Measurements from ENCODE around the gene PSMB4.
"Not testable (repeated sequence)": the region's sequence is repeated elsewhere in the genome, so short reads cannot be mapped to it uniquely, and the experiment has no call there.

The PSMB4 gene

DNA sequence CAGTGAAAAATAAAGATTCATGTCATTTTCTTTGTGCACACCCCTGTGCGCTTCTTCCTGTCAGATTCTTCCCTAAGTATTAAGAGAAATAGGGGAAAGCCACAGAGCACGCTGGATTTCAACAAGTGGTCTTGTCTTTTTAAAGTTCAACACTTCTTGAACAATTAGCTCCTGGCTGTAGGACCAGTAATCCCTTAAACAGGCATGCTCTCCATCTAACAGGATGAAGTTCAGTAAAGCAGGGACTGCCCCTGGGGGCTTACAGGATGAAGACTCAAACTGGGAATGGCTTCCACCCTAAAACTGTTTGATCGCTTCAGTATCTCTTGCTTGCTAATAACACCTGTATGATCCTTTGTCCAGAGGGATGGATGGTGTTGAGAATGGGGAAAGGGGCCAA, 4.2 kb downstream of the PSMB4 start:
- ATAC-seq (replicated peaks) (no peak), DNase-seq (no peak)
- H3K27me3 Mint-ChIP-seq: no peaks in the 10 kb centered on the region
- H3K9me3 Mint-ChIP-seq: no peaks in the 10 kb centered on the region
- no peak overlapping the region for H3K4me3 Mint-ChIP-seq
- peak overlapping the region; percentile 83 for H3K27ac Mint-ChIP-seq
- H3K4me1 Mint-ChIP-seq: peaks cover 17 to 23% of the 10 kb centered on the region in 2 donors
- peaks cover 39 to 61% of the 10 kb centered on the region in 2 donors for H3K36me3 Mint-ChIP-seq

DNA sequence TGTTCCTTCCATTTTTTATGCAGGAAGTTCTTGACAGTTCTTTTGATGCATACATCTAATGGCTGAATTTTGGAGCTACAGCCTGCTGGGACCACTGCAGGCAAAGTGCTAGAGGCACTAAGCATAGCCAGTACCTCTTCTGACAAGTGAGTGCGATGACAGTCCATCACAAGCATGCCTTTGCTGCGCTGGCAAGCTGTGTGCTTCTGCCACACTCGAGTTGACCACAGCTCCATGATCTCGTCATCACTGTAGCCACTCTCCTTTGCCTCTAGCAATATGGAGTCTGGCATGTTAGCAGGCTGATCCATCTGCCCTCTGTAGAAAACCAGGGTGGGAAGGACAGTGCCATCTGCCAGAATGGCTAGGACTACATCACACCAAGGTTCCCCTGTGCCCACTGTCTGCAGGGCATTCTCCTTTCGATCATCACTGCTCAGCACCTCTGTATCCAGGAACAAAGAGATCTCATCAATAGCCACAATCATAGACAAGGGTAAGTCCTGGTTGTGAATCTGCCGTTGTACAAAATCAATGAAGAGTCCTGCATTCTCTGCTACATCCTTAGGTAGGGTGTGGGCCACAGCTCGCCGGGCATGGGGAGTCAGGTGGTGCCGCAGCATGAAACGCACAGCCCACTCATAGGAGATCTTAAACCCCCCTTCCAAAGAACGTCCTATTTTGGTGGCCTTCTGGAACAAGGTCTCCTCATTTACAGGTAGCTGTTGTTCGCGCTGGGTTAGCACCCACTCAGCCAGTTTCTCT, 6.0 kb downstream of the PSMB4 start:
- Mint-ChIP-seq H3K27ac (no peak overlapping the region), H3K36me3 (peaks cover 38 to 62% of the 10 kb centered on the region in 2 donors), H3K4me1 (peaks cover 12 to 13% of the 10 kb centered on the region in 2 donors), H3K27me3 (no peaks in the 10 kb centered on the region), H3K4me3 (no peak overlapping the region), H3K9me3 (no peaks in the 10 kb centered on the region)
- no peak for DNase-seq
- ATAC-seq (replicated peaks): no peak

- Mint-ChIP-seq H3K9me3 (no peaks in the 10 kb centered on the region), H3K27me3 (no peaks in the 10 kb centered on the region), H3K4me1 (peaks cover 4 to 6% of the 10 kb centered on the region in 2 donors), H3K27ac (peak overlapping the region; percentile 70), H3K4me3 (no peak overlapping the region), H3K36me3 (peaks cover 35 to 60% of the 10 kb centered on the region in 2 donors)
- ATAC-seq (replicated peaks) (no peak), DNase-seq (no peak)
Measured at GRCh38 chr1:151406176-151406575, 6.8 kb downstream of the PSMB4 start.

DNA sequence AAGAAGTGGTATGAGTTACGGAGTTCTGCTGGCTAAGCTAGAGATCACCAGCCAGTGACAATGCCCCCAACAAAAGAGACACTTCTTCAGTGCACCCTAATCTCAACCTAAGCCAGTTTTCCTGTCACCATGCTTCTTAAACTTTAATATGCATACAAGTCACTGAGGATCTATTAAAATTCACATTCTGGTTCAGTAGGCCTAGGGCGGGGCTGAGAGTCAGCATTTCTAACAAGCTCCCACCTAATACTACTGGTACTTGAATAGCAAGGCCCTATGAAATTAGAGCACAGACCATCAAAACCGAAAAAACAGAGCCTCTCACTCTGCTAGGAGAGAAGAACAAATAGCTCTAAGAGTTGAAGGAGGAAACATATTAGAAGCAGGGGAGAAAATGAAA, 7.9 kb downstream of the PSMB4 start:
- H3K27me3 Mint-ChIP-seq: no peaks in the 10 kb centered on the region
- H3K9me3 Mint-ChIP-seq: no peaks in the 10 kb centered on the region
- no peak overlapping the region for H3K4me3 Mint-ChIP-seq
- ATAC-seq (replicated peaks) (no peak), DNase-seq (no peak)
- H3K4me1 Mint-ChIP-seq: peaks cover 0 to 4% of the 10 kb centered on the region in 2 donors
- H3K27ac Mint-ChIP-seq: peak overlapping the region; percentile 7
- peaks cover 33 to 58% of the 10 kb centered on the region in 2 donors for H3K36me3 Mint-ChIP-seq

- Mint-ChIP-seq H3K4me3 (no peak overlapping the region), H3K4me1 (peaks cover 0 to under 1% of the 10 kb centered on the region in 2 donors), H3K36me3 (peaks cover 35 to 56% of the 10 kb centered on the region in 2 donors), H3K27ac (peak overlapping the region; percentile 56), H3K27me3 (no peaks in the 10 kb centered on the region), H3K9me3 (no peaks in the 10 kb centered on the region)
- ATAC-seq (replicated peaks): no peak
- DNase-seq: no peak
Measured at GRCh38 chr1:151408891-151409290, 9.5 kb downstream of the PSMB4 start.

- DNase-seq (no peak), ATAC-seq (replicated peaks) (no peak)
- Mint-ChIP-seq H3K9me3 (no peaks in the 10 kb centered on the region), H3K27ac (no peak overlapping the region), H3K4me3 (no peak overlapping the region), H3K27me3 (no peaks in the 10 kb centered on the region), H3K4me1 (no peaks in the 10 kb centered on the region), H3K36me3 (peaks cover 37 to 51% of the 10 kb centered on the region in 2 donors)
Measured at GRCh38 chr1:151411884-151412283, 12.5 kb downstream of the PSMB4 start.

DNA sequence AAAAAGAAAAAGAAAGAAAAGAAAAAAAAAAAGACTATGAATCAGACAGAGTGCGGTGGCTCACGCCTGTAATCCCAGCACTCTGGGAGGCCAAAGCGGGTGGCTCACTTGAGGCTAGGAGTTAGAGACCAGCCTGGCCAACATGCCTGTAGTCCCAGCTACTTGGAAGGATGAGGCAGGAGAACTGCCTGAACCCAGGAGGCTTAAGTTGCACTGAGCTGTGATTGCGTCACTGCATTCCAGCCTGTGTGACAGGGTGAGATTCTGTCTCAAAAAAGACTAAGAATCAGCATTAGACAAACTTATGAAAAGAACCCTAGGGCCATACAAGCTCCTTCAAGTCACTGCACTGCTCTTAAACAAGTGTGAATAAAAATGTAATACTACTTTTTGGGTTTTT, 16.9 kb downstream of the PSMB4 start:
- no peak for ATAC-seq (replicated peaks)
- DNase-seq: no peak
- peaks cover 2 to 6% of the 10 kb centered on the region in 2 donors for H3K4me1 Mint-ChIP-seq
- H3K27ac Mint-ChIP-seq: no peak overlapping the region
- no peaks in the 10 kb centered on the region for H3K27me3 Mint-ChIP-seq
- H3K36me3 Mint-ChIP-seq: peaks cover 28 to 41% of the 10 kb centered on the region in 2 donors
- H3K4me3 Mint-ChIP-seq: no peak overlapping the region
- no peaks in the 10 kb centered on the region for H3K9me3 Mint-ChIP-seq

DNA sequence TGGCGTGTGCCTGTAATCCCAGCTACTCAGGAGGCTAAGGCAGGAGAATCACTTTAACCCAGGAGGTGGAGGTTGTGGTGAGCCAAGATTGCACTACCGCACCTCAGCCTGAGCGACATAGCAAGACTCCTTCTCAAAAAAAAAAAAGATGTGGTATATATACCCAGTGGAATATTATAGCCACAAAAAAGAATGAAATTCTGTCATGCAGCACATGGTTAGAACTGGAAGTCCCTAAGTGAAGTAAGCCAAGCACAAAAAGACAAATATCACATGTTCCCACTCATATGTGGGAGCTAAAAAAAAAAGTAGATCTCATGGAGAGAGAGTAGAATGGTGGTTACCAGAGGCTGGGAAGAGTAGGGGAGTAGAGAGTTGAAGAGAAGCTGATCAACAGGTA, 18.7 kb downstream of the PSMB4 start:
- H3K36me3 Mint-ChIP-seq: peaks cover 20 to 39% of the 10 kb centered on the region in 2 donors
- no peak for DNase-seq
- H3K27ac Mint-ChIP-seq: peak overlapping the region; percentile 3

GRCh38 chr1:151419819-151420218, 20.4 kb downstream of the PSMB4 start:
- no peak overlapping the region for H3K4me3 Mint-ChIP-seq
- H3K9me3 Mint-ChIP-seq: no peaks in the 10 kb centered on the region
- peaks cover 21 to 42% of the 10 kb centered on the region in 2 donors for H3K36me3 Mint-ChIP-seq
- H3K27ac Mint-ChIP-seq: peak overlapping the region; percentile 25
- ATAC-seq (replicated peaks) (no peak), DNase-seq (no peak)
- H3K4me1 Mint-ChIP-seq: peaks cover 2 to 6% of the 10 kb centered on the region in 2 donors
- no peaks in the 10 kb centered on the region for H3K27me3 Mint-ChIP-seq

More for the DNA sequence above, 18.7 kb downstream of the PSMB4 start:
- no peaks in the 10 kb centered on the region for H3K9me3 Mint-ChIP-seq
- H3K4me1 Mint-ChIP-seq: peaks cover 2 to 6% of the 10 kb centered on the region in 2 donors
- peak; percentile 52 to 65 for ATAC-seq (replicated peaks)
- no peak overlapping the region for H3K4me3 Mint-ChIP-seq
- H3K27me3 Mint-ChIP-seq: no peaks in the 10 kb centered on the region

DNA sequence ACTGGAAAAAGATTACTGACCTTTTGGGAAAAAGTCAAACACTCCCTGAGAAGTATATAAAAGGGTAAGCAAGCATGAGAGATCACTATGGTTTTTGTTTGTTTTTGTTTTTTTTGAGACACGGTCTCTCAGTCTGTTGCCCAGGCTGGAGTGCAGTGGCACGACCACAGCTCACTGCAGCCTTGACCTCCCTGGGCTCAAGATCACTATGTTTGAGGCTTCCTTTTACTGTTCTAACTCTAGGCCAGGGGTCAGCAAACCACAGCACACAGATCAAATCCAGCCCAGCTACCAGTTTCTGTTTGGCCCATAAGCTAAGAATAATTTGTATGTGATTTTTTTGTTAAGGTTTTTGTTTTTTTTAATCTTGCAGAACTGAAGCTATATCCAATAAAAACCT, 25.7 kb downstream of the PSMB4 start:
- Mint-ChIP-seq H3K36me3 (peaks cover 23 to 59% of the 10 kb centered on the region in 2 donors), H3K4me3 (no peak overlapping the region), H3K27ac (no peak overlapping the region), H3K27me3 (no peaks in the 10 kb centered on the region), H3K9me3 (no peaks in the 10 kb centered on the region), H3K4me1 (peaks cover 0 to under 1% of the 10 kb centered on the region in 2 donors)
- DNase-seq: no peak
- no peak for ATAC-seq (replicated peaks)

- Mint-ChIP-seq H3K36me3 (peaks cover 22 to 52% of the 10 kb centered on the region in 2 donors), H3K27me3 (no peaks in the 10 kb centered on the region), H3K4me1 (peaks cover 2 to 5% of the 10 kb centered on the region in 2 donors), H3K4me3 (no peak overlapping the region), H3K9me3 (no peaks in the 10 kb centered on the region), H3K27ac (peak overlapping the region; percentile 4)
- no peak for DNase-seq
- no peak for ATAC-seq (replicated peaks)
Measured at GRCh38 chr1:151428068-151428467, 28.7 kb downstream of the PSMB4 start.

DNA sequence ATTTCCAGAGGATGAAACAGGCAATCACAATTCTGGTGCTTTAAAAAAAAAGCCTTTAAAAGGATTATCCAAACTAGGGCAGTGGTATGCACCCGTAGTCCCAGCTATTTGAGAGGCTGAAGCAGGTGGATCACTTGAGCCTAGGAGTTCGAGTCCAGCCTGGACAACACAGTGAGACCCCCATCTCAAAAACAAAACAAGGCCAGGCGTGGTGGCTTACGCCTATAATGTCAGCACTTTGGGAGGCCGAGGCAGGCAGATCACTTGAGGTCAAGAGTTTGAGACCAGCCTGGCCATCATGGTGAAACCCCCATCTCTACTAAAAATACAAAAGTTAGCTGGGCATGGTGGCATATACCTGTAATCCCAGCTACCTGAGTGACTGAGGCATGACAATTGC, 34.5 kb downstream of the PSMB4 start:
- DNase-seq; H3K27me3 Mint-ChIP-seq; ATAC-seq (replicated peaks); H3K4me3 Mint-ChIP-seq; H3K9me3 Mint-ChIP-seq; H3K27ac Mint-ChIP-seq: not testable (repeated sequence)
- Mint-ChIP-seq H3K4me1 (peaks cover 7 to 36% of the 10 kb centered on the region in 2 donors), H3K36me3 (peaks cover 8 to 21% of the 10 kb centered on the region in 2 donors)

DNA sequence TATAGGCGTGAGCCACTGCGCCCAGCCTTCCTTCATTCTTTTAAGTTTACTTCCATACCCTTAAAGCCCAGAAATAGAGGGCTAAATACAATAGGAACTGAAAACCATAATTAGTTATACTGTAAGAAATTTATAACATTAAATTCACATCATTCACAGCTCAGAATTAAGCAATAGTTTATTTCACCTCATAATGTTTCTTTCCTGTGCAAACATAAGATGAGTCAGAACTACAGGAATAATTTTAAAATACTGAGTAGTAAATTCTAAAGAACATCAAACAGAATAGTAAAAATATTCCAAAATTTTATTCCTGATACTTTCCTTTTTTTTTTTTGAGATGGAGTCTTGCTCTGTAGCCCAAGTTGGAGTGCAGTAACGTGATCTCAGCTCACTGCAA, 35.8 kb downstream of the PSMB4 start:
- no peak for ATAC-seq (replicated peaks)
- no peaks in the 10 kb centered on the region for H3K9me3 Mint-ChIP-seq
- H3K27me3 Mint-ChIP-seq: no peaks in the 10 kb centered on the region
- H3K27ac Mint-ChIP-seq: peak overlapping the region; percentile 14
- peaks cover 8 to 23% of the 10 kb centered on the region in 2 donors for H3K36me3 Mint-ChIP-seq
- peaks cover 7 to 45% of the 10 kb centered on the region in 2 donors for H3K4me1 Mint-ChIP-seq
- no peak for DNase-seq
- no peak overlapping the region for H3K4me3 Mint-ChIP-seq

GRCh38 chr1:151436985-151437384, 37.6 kb downstream of the PSMB4 start:
- peaks cover 12 to 34% of the 10 kb centered on the region in 2 donors for H3K36me3 Mint-ChIP-seq
- H3K4me3 Mint-ChIP-seq: no peak overlapping the region
- DNase-seq: no peak
- H3K9me3 Mint-ChIP-seq: no peaks in the 10 kb centered on the region
- no peak for ATAC-seq (replicated peaks)
- H3K27me3 Mint-ChIP-seq: no peaks in the 10 kb centered on the region
- peaks cover 13 to 53% of the 10 kb centered on the region in 2 donors for H3K4me1 Mint-ChIP-seq
- no peak overlapping the region for H3K27ac Mint-ChIP-seq

- Mint-ChIP-seq H3K36me3 (peaks cover 12 to 34% of the 10 kb centered on the region in 2 donors), H3K4me1 (peaks cover 13 to 52% of the 10 kb centered on the region in 2 donors), H3K27ac (peak overlapping the region; percentile 56)
- not testable (repeated sequence) for DNase-seq; ATAC-seq (replicated peaks); H3K4me3 Mint-ChIP-seq; H3K9me3 Mint-ChIP-seq; H3K27me3 Mint-ChIP-seq
Measured at GRCh38 chr1:151437396-151437795, 38.0 kb downstream of the PSMB4 start.

All from stimulated activated naive B cell treated with anti-CD40 and anti-IgM and Interleukin-4, amounts not matched to agents 10 μg/mL and 1 μg/mL and 100 μg/mL, for 72 hours (primary cell).